GM12865 (cell line): Measurements from ENCODE around the gene BPIFB3.
"Not testable (repeated sequence)": the region's sequence is repeated elsewhere in the genome, so short reads cannot be mapped to it uniquely, and the experiment has no call there.

ENCODE experiments used
- DNase-seq: peaks from one replicate; pipeline ENCODE4 v3.0.0; 2010; ENCODE audit warnings: low read depth
- H3K4me3 ChIP-seq: 2 replicates; pipeline ENCODE4 v1.5.1; 2011; ENCODE audit warnings: mild to moderate bottlenecking, low read depth, low read length, control low read depth
- TF ChIP-seq, protein P1 (sequence below): IDR thresholded peaks from 2 replicates; pipeline ENCODE4 v1.5.1; 2011; ENCODE audit warnings: low read length, control low read depth, low read depth, inconsistent platforms; ENCODE audit not compliant: insufficient read depth; ENCODE audit errors: missing control alignments

BPIFB3 gene

GRCh38 chr20:33091693-33092092 lies 38.0 kb downstream of the BPIFB3 start:
- DNase-seq = no peak
- TF ChIP-seq, protein P1, sequence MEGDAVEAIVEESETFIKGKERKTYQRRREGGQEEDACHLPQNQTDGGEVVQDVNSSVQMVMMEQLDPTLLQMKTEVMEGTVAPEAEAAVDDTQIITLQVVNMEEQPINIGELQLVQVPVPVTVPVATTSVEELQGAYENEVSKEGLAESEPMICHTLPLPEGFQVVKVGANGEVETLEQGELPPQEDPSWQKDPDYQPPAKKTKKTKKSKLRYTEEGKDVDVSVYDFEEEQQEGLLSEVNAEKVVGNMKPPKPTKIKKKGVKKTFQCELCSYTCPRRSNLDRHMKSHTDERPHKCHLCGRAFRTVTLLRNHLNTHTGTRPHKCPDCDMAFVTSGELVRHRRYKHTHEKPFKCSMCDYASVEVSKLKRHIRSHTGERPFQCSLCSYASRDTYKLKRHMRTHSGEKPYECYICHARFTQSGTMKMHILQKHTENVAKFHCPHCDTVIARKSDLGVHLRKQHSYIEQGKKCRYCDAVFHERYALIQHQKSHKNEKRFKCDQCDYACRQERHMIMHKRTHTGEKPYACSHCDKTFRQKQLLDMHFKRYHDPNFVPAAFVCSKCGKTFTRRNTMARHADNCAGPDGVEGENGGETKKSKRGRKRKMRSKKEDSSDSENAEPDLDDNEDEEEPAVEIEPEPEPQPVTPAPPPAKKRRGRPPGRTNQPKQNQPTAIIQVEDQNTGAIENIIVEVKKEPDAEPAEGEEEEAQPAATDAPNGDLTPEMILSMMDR = no peak
- no peak overlapping the region for H3K4me3 ChIP-seq

DNA sequence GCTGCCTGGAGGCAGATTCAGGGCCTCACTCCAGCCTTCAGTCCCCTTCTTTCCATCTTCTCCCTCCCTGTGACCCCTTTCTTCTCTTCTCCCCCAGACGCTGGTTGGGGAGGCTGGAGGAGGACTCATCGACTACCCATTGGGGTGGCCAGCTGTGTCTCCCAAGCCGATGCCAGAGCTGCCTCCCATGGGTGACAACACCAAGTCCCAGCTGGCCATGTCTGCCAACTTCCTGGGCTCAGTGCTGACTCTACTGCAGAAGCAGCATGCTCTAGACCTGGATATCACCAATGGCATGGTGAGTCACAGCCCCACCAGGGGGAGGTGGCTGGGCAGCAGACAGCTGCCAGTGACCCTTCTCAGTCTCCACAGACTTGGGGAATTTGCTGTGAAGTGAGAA lies 38.7 kb downstream of the BPIFB3 start:
- DNase-seq = no peak

DNA sequence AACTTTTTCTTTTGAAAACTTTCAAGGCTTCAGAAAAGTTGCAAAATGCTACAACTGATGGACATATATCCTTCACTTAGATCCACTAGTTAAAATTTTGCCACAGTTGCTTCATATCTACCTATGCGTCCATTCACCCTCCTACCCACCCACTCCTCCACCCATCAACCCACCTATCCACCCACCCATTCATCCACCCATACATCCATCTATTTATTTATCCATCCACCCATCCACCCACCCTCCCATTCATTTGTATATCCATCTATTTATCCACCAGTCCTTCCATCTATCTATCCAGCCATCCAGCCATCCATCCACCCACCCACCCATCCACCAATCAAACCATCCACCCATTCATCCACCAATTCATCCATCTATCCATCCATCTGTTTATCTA lies 39.4 kb downstream of the BPIFB3 start:
- DNase-seq = no peak
- H3K4me3 ChIP-seq = no peak overlapping the region
- TF ChIP-seq, protein P1 = no peak

More for the DNA sequence above, 38.7 kb downstream of the BPIFB3 start:
- H3K4me3 ChIP-seq = no peak overlapping the region
- TF ChIP-seq, protein P1 = no peak

- TF ChIP-seq, protein P1 = no peak
These were observed 39.9 kb downstream of the BPIFB3 start for GRCh38 chr20:33093582-33093981.

GRCh38 chr20:33095249-33095648 lies 41.5 kb downstream of the BPIFB3 start:
- TF ChIP-seq, protein P1 = no peak
- no peak for DNase-seq
- H3K4me3 ChIP-seq = no peak overlapping the region

More at GRCh38 chr20:33093582-33093981, 39.9 kb downstream of the BPIFB3 start:
- no peak overlapping the region for H3K4me3 ChIP-seq
- no peak for DNase-seq

DNA sequence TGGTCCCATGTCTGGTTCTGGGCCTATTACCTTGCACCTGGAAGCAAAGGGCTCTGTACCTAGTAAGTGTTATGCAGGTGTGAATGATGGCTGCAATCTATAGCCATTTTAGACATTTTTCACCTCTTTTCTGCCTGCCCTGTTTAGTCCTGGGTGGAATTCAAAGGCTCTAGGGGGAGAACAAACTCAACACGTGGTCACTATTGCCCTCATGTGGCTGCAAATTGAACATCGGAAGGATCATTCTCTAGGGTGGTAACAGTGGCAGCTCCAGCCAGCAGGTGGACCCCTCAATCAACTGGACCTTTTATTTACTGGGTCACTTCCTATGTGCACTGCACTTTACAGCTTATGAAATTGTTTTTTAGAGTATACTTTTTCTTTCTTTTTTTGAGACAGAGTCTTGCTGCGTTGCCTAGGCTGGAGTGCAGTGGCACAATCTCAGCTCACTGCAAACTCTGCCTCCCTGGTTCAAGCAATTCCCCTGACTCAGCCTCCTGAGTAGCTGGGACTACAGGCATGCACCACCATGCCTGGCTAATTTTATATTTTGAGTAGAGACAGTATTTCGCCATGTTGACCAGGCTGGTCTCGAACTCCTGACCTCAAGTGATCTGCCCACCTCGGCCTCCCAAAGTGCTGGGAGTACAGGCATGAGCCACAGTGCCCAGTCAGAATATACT lies 42.3 kb downstream of the BPIFB3 start:
- TF ChIP-seq, protein P1 = peak; percentile 77
- DNase-seq = peak; percentile 77
- not testable (repeated sequence) for H3K4me3 ChIP-seq

- no peak overlapping the region for H3K4me3 ChIP-seq
- DNase-seq = peak; percentile 18
- TF ChIP-seq, protein P1 = no peak
These were observed 43.3 kb downstream of the BPIFB3 start for GRCh38 chr20:33097001-33097400.
